Activated CD8-positive, alpha-beta memory T cell treated with anti-CD3 and anti-CD28 coated beads for 36 hours (primary cell): Measurements from ENCODE around the gene ZBTB43. TPM values are rescaled to one million over a fixed set of nuclear protein-coding genes. Genes with fewer than 3 reads are reported as not detected.

Experiments
- CTCF ChIA-PET: fragments of 350-600 bp; sonication (Branson Sonifier 250); formaldehyde crosslinking; loops from one replicate; lab custom pipeline; 2021; ENCODE audit warnings: antibody characterized with exemption; lab: Charles Lee
- POLR2A ChIA-PET: fragments of 350-600 bp; sonication (Branson Sonifier 250); formaldehyde crosslinking; loops from one replicate; lab custom pipeline; 2021; ENCODE audit warnings: antibody characterized with exemption; lab: Charles Lee
- total RNA-seq, 2 experiments: library from RNA; stranded (reverse); gene quantifications; one replicate each; pipeline ENCODE4 v1.2.3, GENCODE V29; 2021

Gene ZBTB43
- total RNA-seq, 2 experiments from 2014 or later = 19.5 to 20.5 TPM

DNA sequence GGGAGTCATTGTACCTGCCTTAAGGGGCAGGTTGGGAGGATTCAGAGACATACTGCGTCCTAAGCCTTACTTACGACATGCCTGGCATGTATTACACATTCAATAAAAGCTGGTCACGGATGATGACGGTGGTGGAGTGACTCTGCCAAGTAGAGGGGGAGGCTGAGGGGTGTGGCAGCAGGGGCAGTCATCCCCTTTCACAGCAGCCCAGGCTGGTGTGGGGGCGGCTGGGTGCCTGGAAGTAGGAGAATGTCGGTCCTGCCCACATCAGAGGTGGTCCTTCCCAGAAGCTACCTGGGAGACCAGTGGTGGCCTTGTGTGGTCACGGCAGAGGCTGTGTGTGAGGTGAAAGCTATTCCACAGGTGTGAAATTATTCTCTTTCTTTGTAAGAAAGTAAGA lies 64.5 kb downstream of the ZBTB43 start:
- ChIA-PET CTCF (no interaction called here), POLR2A (interaction anchor here (0.6 kb wide), 1 partner anchor 1137 kb away, joined by 3 read pairs; no protein-coding TSS in a partner anchor)

DNA sequence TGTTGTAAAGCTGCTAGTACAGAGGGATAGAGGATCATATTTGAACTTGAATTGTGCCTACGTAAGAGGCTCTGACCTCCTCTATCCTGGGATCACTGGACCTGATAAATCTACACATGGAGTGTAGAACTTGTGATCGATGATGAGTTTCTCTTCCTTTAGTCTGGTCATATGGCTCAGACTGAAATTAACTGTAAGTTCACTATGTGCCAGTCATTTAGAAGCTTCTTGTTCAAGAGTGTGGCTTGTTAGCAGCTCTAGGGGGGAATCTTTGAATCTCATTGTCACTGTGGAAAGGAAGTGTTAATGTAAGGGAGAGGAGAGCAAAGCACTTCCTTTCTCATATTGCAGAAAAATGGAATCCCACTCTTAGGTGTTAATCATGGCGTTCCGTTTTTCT lies 67.7 kb downstream of the ZBTB43 start:
- ChIA-PET CTCF (interaction anchor here (1.0 kb wide), 1 partner anchor 37 kb away, joined by 3 read pairs; no protein-coding TSS in a partner anchor), POLR2A (interaction anchor here (1.0 kb wide), 1 partner anchor 13 kb away, joined by 3 read pairs; no protein-coding TSS in a partner anchor)

DNA sequence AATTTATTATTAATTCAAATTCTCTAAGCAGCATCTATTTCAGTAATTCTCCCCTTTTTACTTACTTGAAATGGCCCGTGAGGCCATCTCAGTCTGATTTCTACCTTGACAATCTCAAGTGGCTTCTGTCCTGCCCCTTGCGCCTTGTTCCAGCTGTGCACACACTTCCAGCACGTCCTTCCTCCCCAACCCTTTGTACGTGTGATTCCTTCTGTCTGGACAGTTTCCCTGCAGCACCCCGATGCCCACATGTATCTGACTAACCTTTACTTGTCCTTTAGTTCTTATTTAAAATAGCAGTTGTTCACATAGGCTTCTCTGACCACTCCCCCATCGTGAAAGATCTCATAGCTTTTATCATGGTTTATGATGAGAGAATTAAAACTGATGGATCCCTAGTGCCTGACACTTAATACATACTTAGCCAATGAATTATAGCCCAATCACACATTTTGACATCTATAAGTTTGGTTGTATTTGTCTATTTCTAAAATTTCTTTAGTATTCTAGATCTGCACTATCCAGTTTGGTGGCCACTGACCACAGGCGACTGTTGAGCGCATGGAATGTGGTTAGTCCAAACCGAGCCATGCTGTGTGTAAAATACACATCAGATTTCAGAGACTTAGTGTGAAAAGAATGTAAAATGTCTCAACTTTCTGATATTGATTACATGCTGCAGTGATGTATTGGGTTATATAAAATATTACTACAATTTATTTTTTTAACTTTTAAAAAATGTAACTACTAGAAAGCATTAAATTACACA lies 69.9 kb downstream of the ZBTB43 start:
- ChIA-PET POLR2A (no interaction called here), CTCF (interaction anchor here (0.7 kb wide), 1 partner anchor 169 kb away, joined by 3 read pairs; no protein-coding TSS in a partner anchor)

DNA sequence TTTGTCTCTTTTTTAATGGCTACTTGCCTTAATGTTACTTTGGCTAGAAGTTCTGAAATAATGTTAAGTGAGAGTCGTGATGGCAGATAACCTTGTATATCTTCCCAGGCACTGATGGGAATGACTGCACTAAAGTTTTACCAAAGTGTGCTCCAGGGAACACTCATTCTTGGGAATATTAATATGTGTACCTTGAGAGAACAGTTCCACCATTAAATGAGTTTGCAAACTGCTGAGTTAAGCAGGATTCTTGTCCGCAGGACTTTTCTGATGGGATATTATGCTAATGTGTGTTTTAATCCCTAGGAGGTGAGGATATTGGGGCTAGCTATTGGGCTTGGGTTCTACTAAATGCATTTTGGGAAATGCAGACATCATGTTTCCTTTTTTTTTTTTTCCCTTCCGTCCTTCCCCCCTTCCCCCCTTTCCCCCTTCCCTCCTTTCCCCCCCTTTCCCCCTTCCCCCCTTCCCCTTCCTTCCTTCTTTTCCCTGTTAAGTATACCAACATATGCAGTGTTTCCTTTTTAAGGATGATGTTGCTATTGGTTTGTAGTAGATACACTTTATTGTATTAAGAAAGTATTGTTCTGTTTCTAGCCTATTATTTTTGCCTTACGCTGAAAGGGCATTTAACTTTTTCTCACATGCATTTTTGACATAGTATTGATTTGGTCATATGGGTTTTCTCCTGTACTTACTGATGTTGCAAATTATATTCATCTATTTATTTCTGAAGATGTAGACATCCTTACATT lies 71.1 kb downstream of the ZBTB43 start:
- POLR2A ChIA-PET = no interaction called here
- CTCF ChIA-PET = no interaction called here

DNA sequence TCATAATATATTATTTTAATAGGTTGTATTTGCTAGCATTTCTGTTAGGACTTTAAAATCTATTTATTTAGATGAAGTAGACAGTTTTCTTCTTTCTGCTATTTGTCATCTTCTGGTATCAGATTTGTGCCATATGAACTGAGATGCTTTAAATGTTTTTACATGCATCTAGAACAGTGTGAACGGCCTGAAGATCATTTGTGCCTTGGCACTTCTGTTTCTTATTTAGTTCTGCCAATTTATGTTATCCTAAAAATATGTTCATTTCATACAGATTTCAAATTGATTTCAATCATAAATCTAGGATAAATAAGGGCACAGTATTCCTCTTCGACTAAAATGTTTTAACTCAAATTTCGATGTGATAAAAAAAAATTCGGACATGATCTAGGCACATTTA lies 71.7 kb downstream of the ZBTB43 start:
- POLR2A ChIA-PET = no interaction called here
- CTCF ChIA-PET = no interaction called here

DNA sequence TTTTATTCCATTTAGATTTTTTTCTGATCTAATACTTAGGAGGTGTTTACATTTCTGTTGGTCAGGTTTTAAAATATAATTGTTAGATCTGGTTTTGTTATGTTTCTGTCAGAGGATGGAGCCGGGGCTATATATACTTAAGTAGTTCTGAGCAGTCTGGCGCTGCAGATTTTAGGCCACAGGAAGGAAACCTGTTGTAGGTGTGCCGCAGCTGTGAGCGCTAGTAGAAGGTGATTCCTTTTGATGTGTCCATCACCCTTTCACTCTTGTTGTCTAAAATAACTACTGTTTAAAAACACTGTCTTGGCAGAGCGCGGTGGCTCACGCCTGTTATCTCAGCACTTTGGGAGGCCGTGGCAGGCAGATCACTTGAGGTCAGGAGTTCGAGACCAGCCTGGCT lies 72.6 kb downstream of the ZBTB43 start:
- CTCF ChIA-PET = interaction anchor here (1.2 kb wide), 1 partner anchor 10 kb away, joined by 3 read pairs; no protein-coding TSS in a partner anchor
- POLR2A ChIA-PET = no interaction called here

DNA sequence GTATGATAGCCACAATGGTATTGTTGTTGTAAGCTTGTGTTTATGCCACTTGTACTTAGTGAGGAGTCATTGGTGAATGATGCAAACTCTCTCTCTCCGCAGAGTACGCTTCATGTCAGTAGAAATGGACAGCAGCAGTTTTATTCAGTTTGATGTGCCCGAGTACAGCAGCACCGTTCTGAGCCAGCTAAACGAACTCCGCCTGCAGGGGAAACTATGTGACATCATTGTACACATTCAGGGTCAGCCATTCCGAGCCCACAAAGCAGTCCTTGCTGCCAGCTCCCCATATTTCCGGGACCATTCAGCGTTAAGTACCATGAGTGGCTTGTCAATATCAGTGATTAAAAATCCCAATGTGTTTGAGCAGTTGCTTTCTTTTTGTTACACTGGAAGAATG lies 74.4 kb downstream of the ZBTB43 start:
- ChIA-PET POLR2A (no interaction called here), CTCF (interaction anchor here (1.5 kb wide), 1 partner anchor 20 kb away, joined by 5 read pairs; no protein-coding TSS in a partner anchor)

DNA sequence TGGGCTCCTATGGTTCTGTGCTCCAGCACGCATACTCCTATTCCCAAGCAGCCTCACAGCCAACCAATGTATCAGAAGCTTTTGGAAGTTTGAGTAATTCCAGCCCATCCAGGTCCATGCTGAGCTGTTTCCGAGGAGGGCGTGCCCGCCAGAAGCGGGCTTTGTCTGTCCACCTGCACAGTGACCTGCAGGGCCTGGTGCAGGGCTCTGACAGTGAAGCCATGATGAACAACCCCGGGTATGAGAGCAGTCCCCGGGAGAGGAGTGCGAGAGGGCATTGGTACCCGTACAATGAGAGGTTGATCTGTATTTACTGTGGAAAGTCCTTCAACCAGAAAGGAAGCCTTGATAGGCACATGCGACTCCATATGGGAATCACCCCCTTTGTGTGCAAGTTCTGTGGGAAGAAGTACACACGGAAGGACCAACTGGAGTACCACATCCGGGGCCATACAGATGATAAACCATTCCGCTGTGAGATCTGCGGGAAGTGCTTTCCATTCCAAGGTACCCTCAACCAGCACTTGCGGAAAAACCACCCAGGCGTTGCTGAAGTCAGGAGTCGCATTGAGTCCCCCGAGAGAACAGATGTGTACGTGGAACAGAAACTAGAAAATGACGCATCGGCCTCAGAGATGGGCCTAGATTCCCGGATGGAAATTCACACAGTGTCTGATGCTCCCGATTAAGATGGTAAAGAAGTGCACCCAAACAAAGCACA lies 75.5 kb downstream of the ZBTB43 start:
- POLR2A ChIA-PET = no interaction called here
- CTCF ChIA-PET = interaction anchor here (1.5 kb wide), 1 partner anchor 21 kb away, joined by 5 read pairs; no protein-coding TSS in a partner anchor

DNA sequence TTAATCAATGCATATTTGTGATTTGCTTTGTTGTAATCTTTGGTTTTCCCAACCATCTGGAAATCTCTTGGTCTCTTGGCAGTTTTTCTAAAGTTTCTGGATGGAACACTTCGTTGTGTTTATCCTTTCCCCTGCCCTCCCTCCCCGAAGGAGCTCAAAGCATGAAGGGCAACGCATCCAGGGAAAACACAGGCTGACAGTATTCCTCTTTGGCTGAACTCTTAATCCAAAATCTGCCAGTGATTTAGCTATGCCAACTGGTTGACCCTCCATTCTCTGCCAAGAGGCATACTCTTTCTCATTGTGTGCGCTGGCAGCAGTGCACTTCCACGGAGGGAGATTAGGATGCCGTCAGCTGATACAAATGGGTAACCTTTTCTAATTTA lies 76.1 kb downstream of the ZBTB43 start:
- CTCF ChIA-PET = no interaction called here
- POLR2A ChIA-PET = no interaction called here

DNA sequence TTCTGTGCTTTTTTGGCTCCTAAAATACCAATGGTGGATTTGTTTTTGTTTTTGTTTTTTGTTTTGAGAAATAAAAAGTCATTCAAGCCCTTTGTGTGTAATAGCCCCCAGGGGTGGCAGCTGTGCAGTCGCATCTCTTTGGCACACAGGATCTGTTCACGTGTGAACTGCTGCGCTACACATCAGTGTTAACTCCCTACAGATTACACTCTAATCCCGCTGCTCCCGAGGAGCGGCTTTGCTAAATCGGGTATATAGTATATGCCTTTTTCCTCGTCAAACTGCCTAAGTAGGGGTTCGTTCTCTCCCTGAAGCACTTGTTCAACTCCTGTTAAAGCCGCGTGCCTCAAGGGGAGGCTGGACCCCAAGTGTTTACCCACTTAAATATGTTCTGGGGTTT lies 77.9 kb downstream of the ZBTB43 start:
- POLR2A ChIA-PET = no interaction called here
- CTCF ChIA-PET = no interaction called here

DNA sequence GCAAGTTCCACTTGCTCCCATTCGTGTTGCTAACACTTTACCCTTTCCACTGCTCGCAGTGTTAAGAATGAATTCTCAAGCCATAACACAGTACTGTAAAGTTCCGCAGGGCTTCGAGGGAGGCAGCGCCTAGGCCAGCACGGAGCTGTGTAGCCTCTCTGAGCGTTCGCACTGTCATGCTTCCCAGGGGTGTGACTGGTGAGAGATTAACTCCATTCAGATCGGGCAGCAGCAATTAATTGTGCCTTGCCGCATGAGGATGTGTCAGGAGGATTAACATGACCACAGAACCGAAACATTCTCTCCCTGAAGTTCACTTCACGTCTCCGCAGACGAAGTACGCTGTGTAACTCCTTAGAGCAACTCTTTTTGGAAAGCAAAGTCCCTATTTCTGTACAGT lies 78.8 kb downstream of the ZBTB43 start:
- POLR2A ChIA-PET = no interaction called here

DNA sequence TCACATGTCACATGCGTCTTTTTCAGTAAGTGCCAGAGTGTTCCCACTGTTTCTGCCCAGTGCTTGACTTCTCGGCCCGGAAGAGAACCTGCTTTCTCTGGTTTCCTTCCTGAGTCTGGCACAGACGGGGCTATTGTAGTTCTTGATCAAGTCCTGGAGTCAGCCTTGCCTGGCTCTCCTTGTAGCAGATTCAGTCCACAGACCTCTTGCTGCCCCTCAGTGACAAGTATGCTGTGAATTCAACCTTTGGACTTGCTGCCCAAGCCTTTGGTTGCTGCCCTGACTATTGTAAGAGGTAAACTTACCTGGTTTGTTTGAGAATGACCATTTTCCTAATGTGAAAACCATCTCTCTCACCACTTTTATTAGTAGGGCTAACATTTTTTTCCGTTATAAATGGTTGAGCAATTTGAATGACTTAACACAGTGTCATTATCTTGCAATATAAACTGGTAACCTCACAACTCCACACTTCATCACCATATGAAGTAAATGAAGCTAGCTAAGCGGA lies 80.3 kb downstream of the ZBTB43 start:
- CTCF ChIA-PET = no interaction called here
- POLR2A ChIA-PET = no interaction called here

More for the DNA sequence above, 78.8 kb downstream of the ZBTB43 start:
- CTCF ChIA-PET = no interaction called here

DNA sequence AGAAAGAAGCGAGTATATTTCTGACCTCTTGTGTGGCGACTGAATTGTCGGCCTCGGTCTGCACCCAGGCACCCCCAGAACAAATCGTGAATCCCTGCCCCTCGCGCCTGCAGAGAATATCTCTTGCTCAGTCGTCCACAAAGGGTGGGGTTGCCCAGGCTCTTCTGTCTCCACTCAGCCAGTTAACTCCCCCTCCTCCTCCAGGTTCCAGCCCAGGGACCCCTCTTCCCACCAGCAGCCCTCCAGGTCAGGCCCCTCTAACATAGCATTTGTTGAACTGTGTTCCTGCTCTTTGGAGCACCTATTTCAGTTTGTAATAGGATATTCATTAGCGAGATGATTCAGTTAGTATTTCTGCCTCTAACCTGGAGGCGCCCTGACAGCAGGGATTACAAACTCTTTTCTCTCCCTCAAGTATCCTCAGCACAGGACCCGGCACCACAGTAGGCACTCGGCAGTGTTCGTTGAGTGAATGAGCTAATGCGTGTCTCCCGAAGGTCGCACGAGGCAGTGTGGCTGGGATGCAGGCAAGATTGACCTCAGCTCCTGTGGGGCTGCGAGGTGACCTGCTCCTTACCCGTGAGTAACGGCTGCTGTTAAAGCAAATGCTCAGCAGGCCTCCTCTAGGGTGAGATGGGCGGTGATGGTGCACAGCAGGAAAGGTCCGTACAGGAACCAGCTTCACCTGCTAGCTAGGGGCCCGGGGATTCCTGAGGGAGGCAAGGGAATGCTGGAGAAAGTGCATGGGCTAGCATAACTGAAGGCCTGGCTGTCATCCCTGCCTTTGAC lies 81.4 kb downstream of the ZBTB43 start:
- CTCF ChIA-PET = no interaction called here
- POLR2A ChIA-PET = no interaction called here

DNA sequence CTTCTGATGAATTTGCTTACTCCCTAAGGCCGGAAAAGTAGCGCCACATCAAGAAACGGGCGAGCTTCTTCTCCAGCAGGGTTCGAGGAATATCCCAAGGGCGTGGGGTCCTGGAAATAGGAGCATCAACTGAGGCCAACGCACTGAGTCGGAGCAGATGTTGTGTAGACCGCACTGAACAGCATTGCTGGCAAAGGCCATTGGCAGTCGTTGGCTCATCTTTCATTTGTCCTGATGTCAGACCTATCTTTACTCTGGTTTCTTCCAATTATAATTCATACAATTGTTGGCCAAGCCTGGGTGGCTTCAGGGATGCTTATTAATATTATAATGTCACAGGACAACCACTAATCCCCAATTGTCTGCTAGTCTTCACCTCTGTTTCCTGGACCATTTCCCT lies 82.1 kb downstream of the ZBTB43 start:
- CTCF ChIA-PET = no interaction called here
- POLR2A ChIA-PET = no interaction called here

Other genes with a start within 250 kb of the ZBTB43 start
- gene LMX1B, start 191.1 kb upstream of the ZBTB43 start, total RNA-seq = not detected
- gene ZBTB34, start 55.6 kb downstream of the ZBTB43 start, total RNA-seq = 1 to 10 TPM; 5.5 to 5.9 TPM
- 1 to 10 TPM; 1.5 to 1.7 TPM for gene RALGPS1, start 109.7 kb downstream of the ZBTB43 start, total RNA-seq